ENCODE measurements around the gene METTL8.

- TF ChIP-seq, protein P1, sequence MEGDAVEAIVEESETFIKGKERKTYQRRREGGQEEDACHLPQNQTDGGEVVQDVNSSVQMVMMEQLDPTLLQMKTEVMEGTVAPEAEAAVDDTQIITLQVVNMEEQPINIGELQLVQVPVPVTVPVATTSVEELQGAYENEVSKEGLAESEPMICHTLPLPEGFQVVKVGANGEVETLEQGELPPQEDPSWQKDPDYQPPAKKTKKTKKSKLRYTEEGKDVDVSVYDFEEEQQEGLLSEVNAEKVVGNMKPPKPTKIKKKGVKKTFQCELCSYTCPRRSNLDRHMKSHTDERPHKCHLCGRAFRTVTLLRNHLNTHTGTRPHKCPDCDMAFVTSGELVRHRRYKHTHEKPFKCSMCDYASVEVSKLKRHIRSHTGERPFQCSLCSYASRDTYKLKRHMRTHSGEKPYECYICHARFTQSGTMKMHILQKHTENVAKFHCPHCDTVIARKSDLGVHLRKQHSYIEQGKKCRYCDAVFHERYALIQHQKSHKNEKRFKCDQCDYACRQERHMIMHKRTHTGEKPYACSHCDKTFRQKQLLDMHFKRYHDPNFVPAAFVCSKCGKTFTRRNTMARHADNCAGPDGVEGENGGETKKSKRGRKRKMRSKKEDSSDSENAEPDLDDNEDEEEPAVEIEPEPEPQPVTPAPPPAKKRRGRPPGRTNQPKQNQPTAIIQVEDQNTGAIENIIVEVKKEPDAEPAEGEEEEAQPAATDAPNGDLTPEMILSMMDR (IDR thresholded peaks at IDR 0.05), result no peak
- no peak for TF ChIP-seq POLR2AphosphoS5 (IDR thresholded peaks at IDR 0.05; ENCODE audit: low read depth, low read length)
- TF ChIP-seq, protein P2, sequence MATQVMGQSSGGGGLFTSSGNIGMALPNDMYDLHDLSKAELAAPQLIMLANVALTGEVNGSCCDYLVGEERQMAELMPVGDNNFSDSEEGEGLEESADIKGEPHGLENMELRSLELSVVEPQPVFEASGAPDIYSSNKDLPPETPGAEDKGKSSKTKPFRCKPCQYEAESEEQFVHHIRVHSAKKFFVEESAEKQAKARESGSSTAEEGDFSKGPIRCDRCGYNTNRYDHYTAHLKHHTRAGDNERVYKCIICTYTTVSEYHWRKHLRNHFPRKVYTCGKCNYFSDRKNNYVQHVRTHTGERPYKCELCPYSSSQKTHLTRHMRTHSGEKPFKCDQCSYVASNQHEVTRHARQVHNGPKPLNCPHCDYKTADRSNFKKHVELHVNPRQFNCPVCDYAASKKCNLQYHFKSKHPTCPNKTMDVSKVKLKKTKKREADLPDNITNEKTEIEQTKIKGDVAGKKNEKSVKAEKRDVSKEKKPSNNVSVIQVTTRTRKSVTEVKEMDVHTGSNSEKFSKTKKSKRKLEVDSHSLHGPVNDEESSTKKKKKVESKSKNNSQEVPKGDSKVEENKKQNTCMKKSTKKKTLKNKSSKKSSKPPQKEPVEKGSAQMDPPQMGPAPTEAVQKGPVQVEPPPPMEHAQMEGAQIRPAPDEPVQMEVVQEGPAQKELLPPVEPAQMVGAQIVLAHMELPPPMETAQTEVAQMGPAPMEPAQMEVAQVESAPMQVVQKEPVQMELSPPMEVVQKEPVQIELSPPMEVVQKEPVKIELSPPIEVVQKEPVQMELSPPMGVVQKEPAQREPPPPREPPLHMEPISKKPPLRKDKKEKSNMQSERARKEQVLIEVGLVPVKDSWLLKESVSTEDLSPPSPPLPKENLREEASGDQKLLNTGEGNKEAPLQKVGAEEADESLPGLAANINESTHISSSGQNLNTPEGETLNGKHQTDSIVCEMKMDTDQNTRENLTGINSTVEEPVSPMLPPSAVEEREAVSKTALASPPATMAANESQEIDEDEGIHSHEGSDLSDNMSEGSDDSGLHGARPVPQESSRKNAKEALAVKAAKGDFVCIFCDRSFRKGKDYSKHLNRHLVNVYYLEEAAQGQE (IDR thresholded peaks at IDR 0.05; ENCODE audit: insufficient read depth in 1 of 2, low read depth in 2 of 2, low read length in 1 of 2), result no peak
Measured at GRCh38 chr2:171400395-171400794, 33.4 kb downstream of the METTL8 start.
